DOHH2 (cell line): ENCODE data around the gene ASB1.

Source experiments
- EZH2phosphoT487 ChIP-seq: fragments of 200-600 bp; sonication (generic); IDR thresholded peaks from 2 replicates; pipeline ENCODE4 v1.6.1; 2017; ENCODE audit warnings: borderline replicate concordance, mild to moderate bottlenecking, antibody characterized with exemption, low read length, moderate library complexity, mixed read lengths
- TF ChIP-seq, protein P1 (sequence below): fragments of 200-600 bp; sonication (generic); IDR thresholded peaks from one replicate; pipeline ENCODE4 v1.5.1; 2014; ENCODE audit warnings: antibody characterized with exemption, mild to moderate bottlenecking, low read depth, low read length; ENCODE audit not compliant: poor library complexity, severe bottlenecking

- TF ChIP-seq, protein P1, sequence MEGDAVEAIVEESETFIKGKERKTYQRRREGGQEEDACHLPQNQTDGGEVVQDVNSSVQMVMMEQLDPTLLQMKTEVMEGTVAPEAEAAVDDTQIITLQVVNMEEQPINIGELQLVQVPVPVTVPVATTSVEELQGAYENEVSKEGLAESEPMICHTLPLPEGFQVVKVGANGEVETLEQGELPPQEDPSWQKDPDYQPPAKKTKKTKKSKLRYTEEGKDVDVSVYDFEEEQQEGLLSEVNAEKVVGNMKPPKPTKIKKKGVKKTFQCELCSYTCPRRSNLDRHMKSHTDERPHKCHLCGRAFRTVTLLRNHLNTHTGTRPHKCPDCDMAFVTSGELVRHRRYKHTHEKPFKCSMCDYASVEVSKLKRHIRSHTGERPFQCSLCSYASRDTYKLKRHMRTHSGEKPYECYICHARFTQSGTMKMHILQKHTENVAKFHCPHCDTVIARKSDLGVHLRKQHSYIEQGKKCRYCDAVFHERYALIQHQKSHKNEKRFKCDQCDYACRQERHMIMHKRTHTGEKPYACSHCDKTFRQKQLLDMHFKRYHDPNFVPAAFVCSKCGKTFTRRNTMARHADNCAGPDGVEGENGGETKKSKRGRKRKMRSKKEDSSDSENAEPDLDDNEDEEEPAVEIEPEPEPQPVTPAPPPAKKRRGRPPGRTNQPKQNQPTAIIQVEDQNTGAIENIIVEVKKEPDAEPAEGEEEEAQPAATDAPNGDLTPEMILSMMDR = no peak
- no peak for TF ChIP-seq EZH2phosphoT487
Observed at GRCh38 chr2:238501311-238501710, 74.6 kb downstream of the ASB1 start.
